GM21723 (cell line): ENCODE results near the gene PNKD.
A peak's percentile ranks its signal among the peaks of the same experiment; 100 is the strongest.
"Not testable (repeated sequence)": the region's sequence is repeated elsewhere in the genome, so short reads cannot be mapped to it uniquely, and the experiment has no call there.

Experiments
- ATAC-seq: cut with Tn5 transposase; IDR thresholded peaks from one replicate; pipeline ENCODE4 v1.9.1; 2021; ENCODE audit warnings: mild to moderate bottlenecking, moderate library complexity; ENCODE audit not compliant: unreplicated experiment

PNKD gene

GRCh38 chr2:218314764-218315163 is 44.4 kb downstream of the PNKD start:
- not testable (repeated sequence) for ATAC-seq

GRCh38 chr2:218315397-218315796 is 45.1 kb downstream of the PNKD start:
- no peak for ATAC-seq

- no peak for ATAC-seq
Observed at GRCh38 chr2:218317303-218317630, 46.9 kb downstream of the PNKD start.

- ATAC-seq, result no peak
Observed at GRCh38 chr2:218317835-218318234, 47.5 kb downstream of the PNKD start.

GRCh38 chr2:218318241-218318640 is 47.9 kb downstream of the PNKD start:
- no peak for ATAC-seq

- ATAC-seq, result no peak
Observed at GRCh38 chr2:218319813-218320365, 49.6 kb downstream of the PNKD start.

GRCh38 chr2:218320704-218321336 is 50.5 kb downstream of the PNKD start:
- ATAC-seq, result no peak

- peak; percentile 72 for ATAC-seq
Observed at GRCh38 chr2:218322768-218323525, 52.6 kb downstream of the PNKD start.

- no peak for ATAC-seq
Observed at GRCh38 chr2:218323526-218324472, 53.5 kb downstream of the PNKD start.

GRCh38 chr2:218325566-218326160 is 55.3 kb downstream of the PNKD start:
- no peak for ATAC-seq

- no peak for ATAC-seq
Observed at GRCh38 chr2:218326315-218326714, 56.0 kb downstream of the PNKD start.

GRCh38 chr2:218327451-218328210 is 57.3 kb downstream of the PNKD start:
- no peak for ATAC-seq

GRCh38 chr2:218328294-218328693 is 58.0 kb downstream of the PNKD start:
- ATAC-seq, result no peak

- ATAC-seq, result peak; percentile 43
Observed at GRCh38 chr2:218329027-218329825, 58.9 kb downstream of the PNKD start.

GRCh38 chr2:218329826-218330593 is 59.7 kb downstream of the PNKD start:
- peak; percentile 44 for ATAC-seq

- no peak for ATAC-seq
Observed at GRCh38 chr2:218331745-218332144, 61.4 kb downstream of the PNKD start.

GRCh38 chr2:218332288-218332687 is 62.0 kb downstream of the PNKD start:
- ATAC-seq, result no peak

GRCh38 chr2:218332920-218333645 is 62.8 kb downstream of the PNKD start:
- ATAC-seq, result no peak
